Raji (cell line): Measurements from ENCODE around the gene ARID5A.

Source experiments
- POLR2A ChIP-seq: IDR thresholded peaks from 2 replicates; pipeline ENCODE4 v1.6.1; 2011; ENCODE audit warnings: low read depth, low read length, control low read depth; ENCODE audit not compliant: insufficient read depth

The ARID5A gene

DNA sequence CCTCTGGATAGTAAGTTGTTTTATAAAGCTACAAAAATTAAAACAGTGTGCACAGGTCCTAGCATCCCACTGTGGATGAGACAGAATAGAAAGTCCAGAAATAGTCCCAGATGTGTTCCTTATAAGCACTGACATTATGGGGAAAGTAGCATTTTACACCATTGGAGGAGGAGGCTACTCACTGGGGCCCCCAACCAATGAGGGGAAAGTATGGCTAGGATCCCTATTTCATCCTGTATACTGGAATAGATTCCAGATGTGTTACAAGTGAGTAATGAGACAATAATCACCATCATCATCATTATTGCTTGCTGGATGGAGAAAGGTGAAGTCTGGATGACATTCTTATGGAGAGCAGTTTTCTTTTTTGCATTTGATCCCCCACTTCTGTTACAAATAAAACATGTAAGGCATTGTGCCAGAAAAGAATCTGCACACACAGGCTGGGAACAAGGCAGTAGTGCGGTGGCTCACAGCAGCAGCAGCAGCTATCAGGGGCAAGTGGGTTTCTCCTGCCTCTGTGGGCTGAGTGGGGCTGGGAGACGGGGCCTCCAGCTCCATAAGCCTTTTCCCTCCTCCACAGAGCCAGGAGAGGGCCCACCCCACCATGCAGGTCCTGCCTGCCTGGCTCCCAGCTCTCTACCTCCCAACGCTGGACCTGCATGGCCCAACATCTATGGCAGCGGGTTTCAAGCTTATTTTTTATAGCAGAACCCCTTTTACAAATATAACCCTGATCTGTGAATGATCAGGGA lies 5.0 kb downstream of the ARID5A start:
- no peak for TF ChIP-seq POLR2A

DNA sequence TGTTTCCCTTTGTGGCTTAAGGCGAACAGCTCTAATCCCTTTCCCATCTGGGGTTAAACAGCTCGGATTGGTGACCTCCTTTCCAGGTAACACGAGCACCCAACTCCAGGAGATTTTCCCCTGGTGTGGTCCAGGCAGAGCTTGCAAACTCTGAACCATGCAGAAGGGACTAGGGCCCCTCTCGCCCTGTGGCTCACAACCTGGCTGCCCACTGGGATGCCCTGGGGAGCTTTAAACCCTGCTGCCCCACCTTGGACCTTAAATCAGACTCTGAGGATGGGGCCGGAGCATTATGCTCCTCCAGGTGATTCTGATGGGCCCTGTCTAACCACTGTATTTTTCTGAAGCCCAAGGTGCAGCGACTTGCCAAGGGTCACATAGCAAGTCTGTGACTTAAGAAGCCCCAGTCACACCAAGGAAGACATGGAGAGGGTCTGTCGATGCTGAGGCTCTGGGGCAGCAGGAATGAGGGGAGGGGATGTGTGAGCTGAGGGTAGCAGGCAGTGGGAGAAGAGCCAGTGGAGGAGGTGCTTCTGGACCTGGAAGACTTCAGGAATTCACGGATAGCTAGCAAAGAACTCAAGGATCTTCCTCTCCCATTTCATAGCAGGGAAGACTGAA lies 5.9 kb downstream of the ARID5A start:
- TF ChIP-seq POLR2A, result no peak

DNA sequence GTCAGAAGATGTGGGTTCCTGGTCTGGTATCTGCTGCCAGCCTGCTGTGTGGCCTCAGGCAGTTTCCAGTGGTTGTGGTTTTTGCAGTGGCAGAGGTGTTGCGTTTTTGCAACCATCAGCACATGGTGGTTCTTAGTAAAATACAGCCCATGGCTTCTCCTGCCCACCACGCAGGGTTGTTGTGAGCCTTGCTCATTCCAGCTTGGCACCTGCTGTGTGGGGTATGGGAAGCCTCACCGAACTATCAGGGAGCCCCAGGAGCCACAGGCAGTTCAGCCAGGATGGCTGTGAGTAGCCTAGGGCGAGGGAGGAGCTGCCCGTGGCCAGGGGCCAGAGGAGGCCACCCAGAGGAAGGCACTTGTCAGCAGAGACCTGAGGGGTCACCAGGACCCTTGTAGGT lies 9.8 kb downstream of the ARID5A start:
- no peak for TF ChIP-seq POLR2A

DNA sequence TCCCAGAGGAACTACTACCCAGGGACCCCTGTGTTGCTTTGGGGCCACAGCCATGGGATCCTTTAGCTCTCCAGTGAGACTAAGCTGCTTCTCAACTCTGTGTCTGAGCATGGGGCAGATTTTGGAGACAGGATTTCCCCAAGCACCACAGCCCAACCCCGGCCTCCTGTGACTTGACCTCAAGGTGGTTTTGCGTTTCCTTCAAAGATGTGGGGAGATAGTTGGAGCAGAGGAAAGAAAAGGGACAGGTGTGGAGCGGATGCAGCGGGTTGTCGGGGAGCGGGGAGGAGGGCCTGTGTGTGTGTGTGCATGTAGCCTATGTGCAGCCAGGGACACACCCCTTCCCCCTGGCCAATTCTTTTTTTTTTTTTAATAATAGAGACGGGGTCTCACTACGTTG lies 10.2 kb downstream of the ARID5A start:
- TF ChIP-seq POLR2A, result no peak

DNA sequence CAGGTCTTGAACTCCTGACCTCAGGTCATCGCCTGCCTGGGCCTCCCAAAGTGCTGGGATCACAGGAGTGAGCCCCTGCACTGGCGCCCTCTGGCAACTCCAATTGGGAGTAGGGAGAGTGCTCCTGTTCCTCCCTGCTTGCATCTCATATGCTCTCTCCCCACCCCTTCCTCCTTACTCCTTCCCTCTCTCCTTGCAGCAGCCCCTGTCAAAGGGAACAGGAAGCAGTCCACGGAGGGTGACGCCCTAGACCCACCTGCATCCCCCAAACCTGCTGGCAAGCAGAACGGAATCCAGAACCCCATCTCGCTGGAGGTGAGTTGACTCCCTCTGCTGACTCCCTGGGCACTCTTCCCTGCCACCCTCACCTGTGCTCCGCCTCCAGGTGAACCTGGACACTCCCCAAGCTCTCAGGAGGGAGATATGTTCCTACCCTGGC lies 10.7 kb downstream of the ARID5A start:
- TF ChIP-seq POLR2A, result no peak

DNA sequence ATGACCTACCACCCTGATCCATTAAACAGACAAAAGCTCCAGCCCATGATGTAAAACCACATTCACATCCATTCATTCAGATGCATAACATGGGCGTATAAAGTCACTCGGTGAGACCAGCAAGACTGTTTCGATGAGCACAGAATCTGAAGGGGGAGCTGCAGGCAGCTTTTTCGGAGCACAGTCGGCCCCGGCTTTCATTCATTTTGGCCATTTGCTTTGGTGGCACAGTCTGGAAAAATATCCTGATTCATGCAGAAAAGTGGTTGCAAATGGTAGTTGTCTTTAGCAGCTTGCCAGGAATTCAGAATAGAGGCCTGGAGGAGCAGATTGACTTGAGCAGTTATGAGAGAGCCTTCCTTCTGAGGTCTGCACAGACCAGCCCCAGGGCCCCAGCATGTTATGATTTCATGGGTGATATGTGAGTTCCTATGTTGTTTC lies 11.2 kb downstream of the ARID5A start:
- no peak for TF ChIP-seq POLR2A

DNA sequence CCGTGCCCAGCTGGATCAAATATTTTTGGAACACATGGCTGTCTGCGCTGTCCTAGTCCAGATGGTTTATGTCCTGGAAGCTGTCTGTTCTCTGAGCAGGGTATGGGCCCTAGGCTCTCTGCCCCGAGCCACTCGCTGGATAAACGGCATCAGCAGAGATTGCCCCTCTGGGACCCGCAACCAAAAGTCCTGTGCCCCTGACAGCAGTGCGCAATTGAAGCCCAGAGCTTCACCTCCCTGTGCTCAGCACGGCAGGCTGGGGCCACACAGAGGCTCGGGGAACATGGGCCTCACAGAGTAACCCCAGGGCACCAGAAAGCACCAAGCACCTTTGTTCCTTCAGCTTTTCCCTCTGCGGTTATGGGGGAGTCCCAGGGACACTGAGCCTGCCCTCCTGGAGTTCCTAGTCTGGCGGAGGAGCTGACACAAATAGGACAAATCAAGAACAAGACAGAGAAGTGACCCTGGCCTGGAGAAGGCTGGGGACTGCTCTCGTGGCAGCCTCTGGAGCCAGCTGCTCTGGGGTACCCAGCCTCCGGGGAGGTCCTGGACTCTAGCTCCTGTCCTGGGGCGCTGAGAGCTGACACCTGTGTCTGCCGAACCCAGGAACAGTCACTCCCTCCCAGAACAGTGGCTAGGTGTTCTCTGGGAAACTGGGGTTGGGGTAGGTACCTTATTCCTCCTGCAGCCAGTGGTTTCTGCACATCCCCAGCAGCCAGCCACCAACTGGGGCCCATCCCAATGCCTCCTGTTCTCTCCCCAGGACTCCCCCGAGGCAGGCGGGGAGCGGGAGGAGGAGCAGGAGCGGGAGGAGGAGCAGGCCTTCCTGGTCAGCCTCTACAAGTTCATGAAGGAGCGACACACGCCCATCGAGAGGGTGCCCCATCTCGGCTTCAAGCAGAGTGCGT lies 12.3 kb downstream of the ARID5A start:
- no peak for TF ChIP-seq POLR2A

DNA sequence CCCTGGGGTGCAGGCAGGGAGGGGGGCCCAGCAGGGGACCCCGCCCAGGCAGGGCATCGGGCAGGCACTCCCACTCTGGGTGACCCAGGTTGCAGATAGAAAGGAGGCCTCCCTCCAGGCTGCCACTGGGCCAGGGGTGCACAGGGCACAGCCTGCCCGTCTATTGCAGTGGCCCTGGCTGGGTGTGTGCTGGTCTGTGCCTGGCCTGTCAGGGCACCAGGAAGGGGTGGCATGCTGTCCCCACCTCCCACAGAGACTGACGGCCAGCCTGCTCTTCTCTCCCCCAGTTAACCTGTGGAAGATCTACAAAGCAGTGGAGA lies 12.9 kb downstream of the ARID5A start:
- TF ChIP-seq POLR2A, result no peak

DNA sequence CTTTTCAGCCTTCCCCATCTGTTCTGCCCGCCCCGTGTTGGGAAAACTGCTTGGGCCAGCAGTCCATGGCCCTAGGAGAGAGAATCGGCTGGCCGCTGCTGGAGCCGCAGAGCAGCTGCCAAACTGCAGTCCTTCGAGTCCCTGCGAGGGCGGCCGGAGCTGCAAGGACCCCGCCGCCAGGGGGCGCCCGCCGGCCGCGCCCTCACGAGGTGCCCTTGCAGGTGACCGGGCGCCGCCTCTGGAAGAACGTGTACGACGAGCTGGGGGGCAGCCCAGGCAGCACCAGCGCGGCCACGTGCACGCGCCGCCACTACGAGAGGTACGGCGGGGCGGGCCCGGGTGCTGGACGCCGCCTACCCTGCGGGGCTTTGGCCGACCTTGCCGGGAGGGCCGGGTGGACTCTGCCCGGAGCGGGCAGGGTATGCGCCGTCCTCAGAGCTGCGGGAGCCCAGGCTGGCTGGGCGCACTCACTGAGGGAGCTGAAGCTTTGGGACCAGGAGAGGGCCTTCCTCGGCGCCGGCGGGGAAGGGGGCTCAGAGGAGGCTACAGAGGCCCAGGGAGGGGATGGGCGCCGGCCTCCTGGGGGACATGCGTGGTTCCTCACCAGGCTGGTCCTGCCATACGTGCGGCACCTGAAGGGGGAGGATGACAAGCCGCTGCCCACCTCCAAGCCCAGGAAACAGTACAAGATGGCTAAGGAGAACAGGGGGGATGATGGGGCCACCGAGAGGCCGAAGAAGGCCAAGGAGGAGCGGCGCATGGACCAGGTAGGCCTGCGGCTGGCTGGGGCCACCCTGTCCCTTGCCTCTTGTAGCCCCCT lies 13.6 kb downstream of the ARID5A start:
- no peak for TF ChIP-seq POLR2A

DNA sequence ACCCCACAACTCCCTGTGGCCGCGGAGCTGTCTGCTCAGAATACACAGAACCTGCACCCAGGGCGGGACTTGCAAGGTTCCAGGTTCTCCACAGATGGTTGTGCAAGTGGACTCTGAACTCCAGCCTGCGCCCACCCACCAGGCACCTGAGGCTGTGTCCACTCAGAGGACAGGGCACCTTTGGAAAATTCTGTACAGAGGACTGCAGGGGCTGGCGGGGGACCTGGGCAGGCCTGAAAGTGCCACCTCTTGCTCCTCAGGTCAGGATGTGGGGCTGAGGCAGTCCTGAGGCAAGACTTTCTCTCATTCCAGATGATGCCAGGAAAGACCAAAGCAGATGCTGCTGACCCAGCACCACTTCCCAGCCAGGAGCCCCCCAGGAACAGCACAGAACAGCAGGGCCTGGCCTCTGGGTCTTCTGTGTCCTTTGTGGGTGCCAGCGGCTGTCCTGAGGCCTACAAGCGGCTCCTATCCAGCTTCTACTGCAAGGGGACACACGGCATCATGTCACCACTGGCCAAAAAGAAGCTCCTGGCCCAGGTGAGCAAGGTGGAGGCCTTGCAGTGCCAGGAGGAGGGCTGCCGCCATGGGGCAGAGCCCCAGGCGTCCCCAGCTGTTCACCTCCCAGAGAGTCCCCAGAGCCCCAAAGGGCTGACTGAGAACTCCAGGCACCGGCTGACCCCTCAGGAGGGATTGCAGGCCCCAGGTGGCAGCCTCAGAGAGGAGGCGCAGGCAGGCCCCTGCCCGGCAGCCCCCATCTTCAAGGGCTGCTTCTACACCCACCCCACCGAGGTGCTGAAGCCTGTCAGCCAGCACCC lies 14.4 kb downstream of the ARID5A start:
- no peak for TF ChIP-seq POLR2A

DNA sequence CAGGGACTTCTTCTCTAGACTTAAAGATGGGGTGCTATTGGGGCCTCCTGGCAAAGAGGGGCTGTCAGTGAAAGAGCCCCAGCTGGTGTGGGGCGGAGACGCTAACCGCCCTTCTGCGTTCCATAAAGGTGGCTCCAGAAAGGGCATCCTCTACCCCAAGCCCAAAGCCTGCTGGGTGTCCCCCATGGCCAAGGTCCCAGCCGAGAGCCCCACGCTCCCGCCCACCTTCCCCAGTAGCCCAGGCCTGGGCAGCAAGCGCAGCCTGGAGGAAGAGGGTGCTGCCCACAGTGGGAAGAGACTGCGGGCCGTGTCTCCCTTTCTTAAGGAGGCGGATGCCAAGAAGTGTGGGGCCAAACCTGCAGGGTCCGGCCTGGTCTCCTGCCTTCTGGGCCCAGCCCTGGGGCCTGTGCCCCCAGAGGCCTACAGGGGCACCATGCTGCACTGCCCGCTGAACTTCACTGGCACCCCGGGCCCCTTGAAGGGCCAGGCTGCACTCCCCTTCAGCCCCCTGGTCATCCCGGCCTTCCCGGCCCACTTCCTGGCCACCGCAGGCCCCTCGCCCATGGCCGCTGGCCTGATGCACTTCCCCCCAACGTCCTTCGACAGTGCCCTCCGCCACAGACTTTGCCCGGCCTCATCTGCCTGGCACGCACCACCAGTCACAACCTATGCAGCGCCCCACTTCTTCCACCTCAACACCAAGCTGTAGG lies 15.2 kb downstream of the ARID5A start:
- TF ChIP-seq POLR2A, result no peak

DNA sequence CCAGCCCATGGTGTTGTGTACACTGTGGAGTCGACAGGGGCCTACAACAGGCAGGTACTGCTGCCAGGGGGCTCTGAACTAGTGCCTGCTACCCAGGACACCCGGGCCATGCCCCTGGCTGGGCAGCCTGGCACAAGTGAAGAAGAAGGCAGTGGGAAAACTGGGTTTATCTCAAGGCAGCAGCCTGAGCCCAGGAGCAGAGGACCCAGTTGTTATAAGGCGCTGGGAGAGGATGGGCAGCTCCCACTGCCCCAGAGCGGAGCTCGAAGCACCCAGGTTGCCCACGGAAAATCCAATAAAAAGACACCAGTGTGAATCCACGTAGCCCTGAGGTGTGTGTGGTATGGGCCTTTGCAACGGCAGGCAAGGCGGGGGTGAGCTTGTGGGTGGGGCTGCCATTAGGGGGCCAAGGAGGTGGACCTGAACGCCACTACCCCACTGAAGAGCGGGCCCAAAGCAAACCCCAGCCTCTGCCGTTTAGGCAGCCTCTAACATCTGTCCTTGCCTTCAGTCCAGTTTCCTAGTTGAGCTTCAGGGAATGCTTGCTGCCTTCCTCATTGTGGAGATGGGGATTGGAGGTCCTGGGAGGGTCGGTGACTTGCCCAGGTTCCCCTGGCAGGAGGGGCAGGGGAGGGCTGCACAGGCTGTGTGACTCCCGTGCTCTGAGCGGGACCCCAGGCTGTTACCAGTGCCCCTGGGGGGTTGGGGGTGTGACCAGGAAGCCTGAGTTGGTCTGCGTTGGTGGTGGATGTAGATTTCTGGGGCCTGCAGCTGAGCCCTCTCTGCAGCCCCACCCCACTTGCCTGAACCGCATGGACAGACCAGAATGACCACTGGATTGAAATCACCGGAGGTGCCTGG lies 16.0 kb downstream of the ARID5A start:
- no peak for TF ChIP-seq POLR2A

DNA sequence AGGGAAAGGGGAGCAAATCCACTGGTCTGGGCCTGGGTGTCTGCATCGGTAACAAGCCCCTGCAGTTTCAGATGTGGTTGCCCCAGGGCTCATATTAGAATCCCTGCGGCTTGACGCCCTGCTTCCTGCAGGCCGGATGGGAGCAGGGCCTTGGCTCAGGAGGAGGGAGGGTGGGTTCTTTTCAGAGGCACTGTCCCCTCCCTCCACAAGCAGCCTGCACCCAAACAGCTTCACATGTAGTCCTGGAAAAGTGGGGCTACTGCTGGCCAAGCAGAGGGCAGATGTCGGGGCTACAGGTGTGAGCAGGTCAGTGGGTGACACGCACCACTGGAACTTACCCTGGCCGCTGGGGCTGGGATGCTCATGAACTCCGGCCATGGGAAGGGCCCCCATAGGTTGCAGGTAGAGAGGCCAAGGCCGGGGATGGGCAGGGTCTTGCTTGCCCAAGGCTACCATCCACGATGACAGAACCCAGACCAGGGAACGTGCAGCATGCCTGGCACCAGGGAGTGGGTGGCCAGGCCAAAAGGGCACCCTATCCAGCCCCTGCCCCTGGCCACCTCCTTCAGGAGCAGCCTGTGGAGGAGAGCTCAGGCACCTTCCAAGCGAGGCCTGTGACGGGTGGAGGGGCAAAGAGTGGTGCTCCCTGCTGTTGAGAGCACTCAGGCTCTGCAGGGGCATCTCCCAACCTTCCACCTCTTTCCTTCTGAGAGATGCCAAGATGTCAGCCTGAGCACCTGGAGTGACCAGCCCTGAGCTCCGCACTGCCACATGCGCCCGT lies 16.8 kb downstream of the ARID5A start:
- no peak for TF ChIP-seq POLR2A
